GM12872 (cell line): Measurements from ENCODE around the gene TOM1.

Experiments
- TF ChIP-seq, protein P1 (sequence below): IDR thresholded peaks from 3 replicates; pipeline ENCODE4 v1.5.1; 2011; ENCODE audit warnings: low read depth, mild to moderate bottlenecking, low read length, moderate library complexity; ENCODE audit not compliant: insufficient read depth

The TOM1 gene

GRCh38 chr22:35348703-35349102 lies 49.0 kb downstream of the TOM1 start:
- TF ChIP-seq, protein P1, sequence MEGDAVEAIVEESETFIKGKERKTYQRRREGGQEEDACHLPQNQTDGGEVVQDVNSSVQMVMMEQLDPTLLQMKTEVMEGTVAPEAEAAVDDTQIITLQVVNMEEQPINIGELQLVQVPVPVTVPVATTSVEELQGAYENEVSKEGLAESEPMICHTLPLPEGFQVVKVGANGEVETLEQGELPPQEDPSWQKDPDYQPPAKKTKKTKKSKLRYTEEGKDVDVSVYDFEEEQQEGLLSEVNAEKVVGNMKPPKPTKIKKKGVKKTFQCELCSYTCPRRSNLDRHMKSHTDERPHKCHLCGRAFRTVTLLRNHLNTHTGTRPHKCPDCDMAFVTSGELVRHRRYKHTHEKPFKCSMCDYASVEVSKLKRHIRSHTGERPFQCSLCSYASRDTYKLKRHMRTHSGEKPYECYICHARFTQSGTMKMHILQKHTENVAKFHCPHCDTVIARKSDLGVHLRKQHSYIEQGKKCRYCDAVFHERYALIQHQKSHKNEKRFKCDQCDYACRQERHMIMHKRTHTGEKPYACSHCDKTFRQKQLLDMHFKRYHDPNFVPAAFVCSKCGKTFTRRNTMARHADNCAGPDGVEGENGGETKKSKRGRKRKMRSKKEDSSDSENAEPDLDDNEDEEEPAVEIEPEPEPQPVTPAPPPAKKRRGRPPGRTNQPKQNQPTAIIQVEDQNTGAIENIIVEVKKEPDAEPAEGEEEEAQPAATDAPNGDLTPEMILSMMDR: no peak

- TF ChIP-seq, protein P1: no peak
These were observed 49.6 kb downstream of the TOM1 start for GRCh38 chr22:35349368-35349703.

DNA sequence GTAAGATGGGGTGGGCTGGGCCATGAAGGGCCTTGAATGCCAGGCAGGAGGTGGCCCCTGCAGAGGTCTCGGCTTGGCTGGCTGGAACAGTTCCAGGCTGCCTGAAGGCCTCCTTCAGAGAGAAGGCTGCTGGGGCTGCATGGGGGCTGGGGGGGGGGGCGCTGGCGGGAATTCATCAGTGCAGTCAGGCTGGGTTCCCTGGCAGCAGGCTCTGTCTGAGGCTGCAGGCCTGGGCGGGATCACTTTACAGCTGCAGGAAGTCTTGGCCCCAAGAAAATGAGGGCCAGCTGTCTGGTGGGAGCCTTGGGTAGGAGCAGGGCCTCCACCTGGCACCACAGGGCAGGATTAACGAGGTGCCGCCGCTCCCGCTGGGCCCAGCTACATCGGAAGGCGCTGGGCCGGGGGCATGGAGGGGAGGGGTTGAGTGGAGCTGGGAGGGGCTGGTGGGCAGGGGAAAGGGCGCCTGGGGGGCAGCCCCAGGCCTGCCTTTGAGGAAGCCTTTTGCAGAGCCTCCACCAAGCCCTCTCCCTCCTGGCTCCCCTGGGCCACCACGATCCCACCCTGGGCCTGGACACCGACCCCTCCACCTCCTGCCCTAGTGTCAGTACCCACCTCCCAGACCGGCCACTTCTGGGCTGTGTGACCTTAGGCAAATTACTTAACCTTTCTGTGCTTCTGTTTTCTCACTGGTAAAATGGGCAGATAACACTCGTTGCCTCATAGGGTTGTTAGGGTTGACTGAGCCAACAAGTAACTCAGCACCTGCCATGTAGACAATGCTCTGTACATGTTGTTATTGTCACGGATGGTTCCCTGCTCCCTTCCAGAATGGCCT lies 50.2 kb downstream of the TOM1 start:
- TF ChIP-seq, protein P1: no peak

DNA sequence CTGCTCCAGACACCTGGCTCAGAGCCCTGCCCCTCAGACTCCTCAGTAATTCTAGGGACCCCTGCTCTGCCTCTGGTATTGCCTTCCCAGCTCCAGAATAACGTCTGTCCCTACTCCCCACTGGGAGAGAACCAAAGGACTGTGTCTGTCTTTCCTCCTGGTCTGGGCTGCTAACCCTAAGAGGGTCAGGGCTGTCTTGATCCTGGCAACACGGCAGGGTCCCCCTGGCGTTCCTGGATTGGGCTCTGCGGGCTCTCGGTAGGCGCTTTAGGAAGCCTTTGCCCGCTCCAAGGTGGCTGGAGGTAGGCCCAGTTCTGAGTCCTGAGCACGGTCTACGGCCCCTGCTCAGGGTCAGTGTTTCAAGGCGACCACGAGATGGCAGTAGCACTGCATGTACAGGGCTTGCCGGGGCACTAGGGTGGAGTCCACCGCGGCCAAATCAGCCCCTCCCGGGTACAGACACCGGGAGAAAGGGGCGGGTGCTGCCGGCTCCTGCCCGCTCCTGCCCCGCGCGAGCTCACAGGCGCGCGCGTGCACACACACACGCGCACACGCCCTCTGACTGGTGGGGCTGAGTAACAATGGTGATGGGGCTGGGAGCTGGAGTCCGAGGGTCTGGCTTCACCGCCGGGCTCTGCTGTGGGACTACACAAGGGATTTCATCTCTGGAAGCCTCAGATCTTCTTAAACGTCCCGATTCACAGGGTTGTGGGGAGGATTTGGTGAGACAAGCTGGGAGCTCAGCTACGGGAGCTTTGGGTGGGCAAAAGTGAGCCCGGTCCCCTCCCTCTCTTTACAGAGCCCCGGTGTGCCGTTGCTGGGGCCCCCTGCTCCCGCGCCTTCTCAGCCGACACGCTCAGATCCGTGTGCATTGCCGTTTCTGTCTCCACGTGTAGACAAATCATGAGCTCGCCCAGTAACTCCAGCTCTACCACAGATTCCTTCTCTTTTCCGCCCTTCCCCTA lies 51.1 kb downstream of the TOM1 start:
- TF ChIP-seq, protein P1: peak; percentile 88

DNA sequence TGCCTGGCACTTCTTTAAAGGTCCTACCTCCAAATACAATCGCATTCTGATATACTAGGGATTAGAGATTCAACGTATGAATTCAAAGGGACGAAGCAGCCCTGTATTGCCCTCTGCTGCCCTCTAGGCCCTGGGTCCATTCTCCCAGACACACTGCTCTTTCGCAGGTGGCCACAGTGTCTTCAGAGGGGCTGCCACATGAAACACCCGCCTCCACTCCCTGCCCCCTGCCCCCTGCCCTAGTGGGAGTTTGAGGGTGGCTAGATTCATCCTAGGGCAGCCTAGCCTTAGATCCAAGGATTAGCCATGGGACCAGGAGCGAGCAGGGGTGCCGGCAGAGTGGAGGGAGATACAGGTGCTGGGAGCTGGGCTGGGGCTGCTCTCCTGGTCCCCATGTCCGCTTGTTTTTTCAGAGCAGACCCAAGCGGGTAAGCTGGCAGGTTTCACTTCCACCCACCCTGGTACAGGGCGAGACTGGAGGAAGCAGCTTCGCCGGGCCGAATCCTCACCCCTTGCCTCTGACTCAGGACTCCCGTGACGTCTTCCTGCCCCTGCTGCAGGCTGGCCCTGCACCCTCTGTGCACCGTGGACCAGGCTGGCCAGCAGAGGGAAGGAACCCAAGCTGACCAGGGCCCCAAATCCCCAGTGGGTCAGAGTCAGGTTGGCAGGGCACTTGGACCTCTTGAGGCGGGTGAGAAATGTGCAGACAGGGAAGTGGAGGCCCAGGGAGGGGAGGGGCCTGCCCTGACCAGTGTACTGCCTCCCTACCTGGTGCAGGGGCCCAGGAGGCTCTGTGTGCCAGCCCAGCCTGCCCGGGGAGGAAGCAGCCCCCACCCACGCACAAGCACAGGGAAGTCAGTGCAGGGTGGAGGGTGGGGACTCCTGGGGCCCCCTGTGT lies 52.8 kb downstream of the TOM1 start:
- TF ChIP-seq, protein P1: peak; percentile 57

- TF ChIP-seq, protein P1: no peak
These were observed 53.6 kb downstream of the TOM1 start for GRCh38 chr22:35353318-35353717.
